ENCODE results near the gene MRC1.
A peak's percentile ranks its signal among the peaks of the same experiment; 100 is the strongest.

MRC1 gene

GRCh38 chr10:17866346-17866745, 57.2 kb downstream of the MRC1 start:
- peak overlapping the region in 1 of 3 experiments; percentile 81 for H3K27ac Mint-ChIP-seq
- no peak for TF ChIP-seq CTCF (IDR thresholded peaks at IDR 0.05; ENCODE audit: unreplicated experiment in 3 of 3)
- no peak overlapping the region for H3K4me3 Mint-ChIP-seq
- no peaks in the 10 kb centered on the region for H3K36me3 Mint-ChIP-seq (ENCODE audit: low read depth)
- no peaks in the 10 kb centered on the region for H3K9me3 Mint-ChIP-seq
- H3K27me3 Mint-ChIP-seq (ENCODE audit: low read depth) = no peaks in the 10 kb centered on the region
- peaks cover 20% of the 10 kb centered on the region for H3K4me1 Mint-ChIP-seq

- no peak overlapping the region for H3K27ac Mint-ChIP-seq
- no peaks in the 10 kb centered on the region for H3K9me3 Mint-ChIP-seq
- peaks cover 24% of the 10 kb centered on the region for H3K4me1 Mint-ChIP-seq
- no peaks in the 10 kb centered on the region for H3K36me3 Mint-ChIP-seq (ENCODE audit: low read depth)
- no peaks in the 10 kb centered on the region for H3K27me3 Mint-ChIP-seq (ENCODE audit: low read depth)
- no peak overlapping the region for H3K4me3 Mint-ChIP-seq
- TF ChIP-seq CTCF (IDR thresholded peaks at IDR 0.05; ENCODE audit: unreplicated experiment in 3 of 3) = no peak
Measured at GRCh38 chr10:17867056-17867455, 57.9 kb downstream of the MRC1 start.

- H3K4me1 Mint-ChIP-seq = peaks cover 12% of the 10 kb centered on the region
- H3K36me3 Mint-ChIP-seq (ENCODE audit: low read depth) = no peaks in the 10 kb centered on the region
- H3K27ac Mint-ChIP-seq = peak overlapping the region in 1 of 3 experiments; percentile 48
- no peaks in the 10 kb centered on the region for H3K27me3 Mint-ChIP-seq (ENCODE audit: low read depth)
- H3K4me3 Mint-ChIP-seq = no peak overlapping the region
- no peaks in the 10 kb centered on the region for H3K9me3 Mint-ChIP-seq
- TF ChIP-seq CTCF (IDR thresholded peaks at IDR 0.05; ENCODE audit: unreplicated experiment in 3 of 3) = no peak
Measured at GRCh38 chr10:17871036-17871435, 61.9 kb downstream of the MRC1 start.

- TF ChIP-seq CTCF (IDR thresholded peaks at IDR 0.05; ENCODE audit: unreplicated experiment in 3 of 3) = no peak
- H3K4me1 Mint-ChIP-seq = peaks cover 11% of the 10 kb centered on the region
- peak overlapping the region in 1 of 3 experiments; percentile 27 for H3K27ac Mint-ChIP-seq
- no peaks in the 10 kb centered on the region for H3K9me3 Mint-ChIP-seq
- H3K4me3 Mint-ChIP-seq = no peak overlapping the region
- H3K27me3 Mint-ChIP-seq (ENCODE audit: low read depth) = no peaks in the 10 kb centered on the region
- no peaks in the 10 kb centered on the region for H3K36me3 Mint-ChIP-seq (ENCODE audit: low read depth)
Measured at GRCh38 chr10:17872191-17873091, 63.3 kb downstream of the MRC1 start.

GRCh38 chr10:17873946-17874345, 64.8 kb downstream of the MRC1 start:
- peaks cover 15% of the 10 kb centered on the region for H3K4me1 Mint-ChIP-seq
- H3K27me3 Mint-ChIP-seq (ENCODE audit: low read depth) = no peaks in the 10 kb centered on the region
- no peaks in the 10 kb centered on the region for H3K36me3 Mint-ChIP-seq (ENCODE audit: low read depth)
- TF ChIP-seq CTCF (IDR thresholded peaks at IDR 0.05; ENCODE audit: unreplicated experiment in 3 of 3) = no peak
- H3K9me3 Mint-ChIP-seq = no peaks in the 10 kb centered on the region
- H3K27ac Mint-ChIP-seq = no peak overlapping the region
- H3K4me3 Mint-ChIP-seq = no peak overlapping the region

- Mint-ChIP-seq H3K4me3 (no peak overlapping the region), H3K4me1 (peaks cover 20% of the 10 kb centered on the region), H3K36me3 (ENCODE audit: low read depth) (no peaks in the 10 kb centered on the region), H3K27me3 (ENCODE audit: low read depth) (no peaks in the 10 kb centered on the region), H3K9me3 (no peaks in the 10 kb centered on the region), H3K27ac (no peak overlapping the region)
- TF ChIP-seq CTCF (IDR thresholded peaks at IDR 0.05; ENCODE audit: unreplicated experiment in 3 of 3) = no peak
Measured at GRCh38 chr10:17877121-17877520, 68.0 kb downstream of the MRC1 start.

Measured in nephron (organoid).